ENCODE results near the gene EXTL1.
A peak's percentile ranks its signal among the peaks of the same experiment; 100 is the strongest.

Gene EXTL1

DNA sequence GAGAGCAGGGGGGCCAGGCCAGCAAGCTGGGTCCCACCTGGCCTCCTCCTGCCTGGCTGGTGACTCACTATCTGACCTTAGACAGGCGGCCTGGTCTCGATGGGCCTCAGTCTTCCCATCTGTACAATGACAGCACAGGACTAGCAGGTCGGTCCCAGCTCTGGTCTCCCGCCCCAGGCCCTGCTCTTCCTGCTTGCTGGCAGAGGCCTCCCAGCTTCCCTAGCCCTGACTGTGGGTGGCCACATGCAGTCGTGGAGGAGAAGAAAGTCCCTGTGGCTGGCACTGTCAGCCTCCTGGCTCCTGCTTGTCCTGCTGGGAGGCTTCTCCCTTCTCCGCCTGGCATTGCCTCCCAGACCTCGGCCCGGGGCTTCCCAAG is 817 bp downstream of the EXTL1 start:
- no peaks in the 10 kb centered on the region for H3K9me3 ChIP-seq
- no peaks in the 10 kb centered on the region for H3K27me3 ChIP-seq (ENCODE audit: low read depth)
- in situ Hi-C loops (cut with MboI; ENCODE audit: low sequenced_read_pairs), result no loop called here
- no peak overlapping the region for H3K4me3 ChIP-seq
- H3K4me1 ChIP-seq, result peaks cover 7% of the 10 kb centered on the region
- H3K36me3 ChIP-seq (replicated peaks), result no peaks in the 10 kb centered on the region
- no peak for DNase-seq (ENCODE audit: low spot score in 2 of 2)

DNA sequence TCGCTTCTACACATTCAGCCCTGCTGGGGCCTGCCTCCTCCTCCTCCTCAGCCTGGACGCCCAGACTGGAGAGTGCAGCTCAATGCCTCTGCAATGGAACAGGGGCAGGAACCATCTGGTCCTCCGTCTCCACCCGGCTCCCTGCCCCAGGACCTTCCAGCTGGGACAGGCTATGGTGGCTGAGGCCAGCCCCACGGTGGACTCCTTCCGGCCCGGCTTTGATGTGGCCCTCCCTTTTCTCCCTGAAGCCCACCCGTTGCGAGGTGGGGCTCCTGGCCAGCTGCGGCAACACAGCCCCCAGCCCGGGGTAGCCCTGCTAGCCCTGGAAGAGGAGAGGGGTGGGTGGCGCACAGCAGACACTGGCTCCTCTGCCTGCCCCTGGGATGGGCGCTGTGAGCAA is 1.4 kb downstream of the EXTL1 start:
- H3K4me3 ChIP-seq, result no peak overlapping the region
- peaks cover 7% of the 10 kb centered on the region for H3K4me1 ChIP-seq
- no peaks in the 10 kb centered on the region for H3K36me3 ChIP-seq (replicated peaks)
- H3K27me3 ChIP-seq (ENCODE audit: low read depth), result no peaks in the 10 kb centered on the region
- no peak for DNase-seq (ENCODE audit: low spot score in 2 of 2)
- in situ Hi-C loops (cut with MboI; ENCODE audit: low sequenced_read_pairs), result no loop called here
- H3K9me3 ChIP-seq, result no peaks in the 10 kb centered on the region

DNA sequence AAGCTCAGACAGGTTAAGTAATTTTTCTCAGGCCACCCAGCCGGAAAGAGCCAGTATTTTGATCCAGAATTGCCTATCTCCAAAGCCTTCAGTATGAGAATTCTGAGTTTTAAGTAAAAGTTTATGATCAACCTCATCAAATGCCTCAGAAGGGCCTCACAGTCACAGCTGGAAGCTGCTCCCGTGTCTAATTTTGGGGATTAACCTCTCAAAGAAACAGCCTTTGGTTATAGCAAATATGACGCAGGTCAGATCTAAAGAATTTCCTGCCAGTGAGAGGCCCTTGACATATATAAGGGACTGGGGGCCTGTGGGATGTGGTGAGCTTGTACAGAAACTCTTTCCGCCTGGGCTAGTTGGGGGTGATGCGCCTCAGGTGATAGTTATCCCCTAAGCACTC is 2.3 kb downstream of the EXTL1 start:
- Histone ChIP-seq H3K36me3 (replicated peaks) (no peaks in the 10 kb centered on the region), H3K4me3 (no peak overlapping the region), H3K9me3 (no peaks in the 10 kb centered on the region), H3K27me3 (ENCODE audit: low read depth) (no peaks in the 10 kb centered on the region), H3K4me1 (peaks cover 7% of the 10 kb centered on the region)
- no peak for DNase-seq (ENCODE audit: low spot score in 2 of 2)
- in situ Hi-C loops (cut with MboI; ENCODE audit: low sequenced_read_pairs), result no loop called here

DNA sequence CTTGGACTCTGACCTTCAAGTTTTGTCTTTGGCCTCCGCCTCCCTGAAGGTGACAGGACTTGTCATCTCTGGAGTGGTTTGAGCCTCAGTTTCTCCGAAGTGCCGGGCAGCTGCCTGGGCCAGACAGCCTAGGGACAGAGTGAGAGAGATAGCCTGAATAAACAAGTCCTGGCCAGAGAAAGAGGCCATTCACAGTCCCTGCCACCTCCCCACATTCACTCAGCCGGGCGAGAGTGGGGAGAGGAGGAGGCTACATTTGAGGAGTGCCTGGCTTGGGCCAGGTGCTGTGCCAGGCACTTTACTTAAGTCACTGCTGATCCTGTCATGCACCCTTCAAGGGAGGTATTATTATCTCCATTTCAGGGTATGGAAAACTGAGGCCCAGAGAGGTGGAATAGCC is 3.5 kb downstream of the EXTL1 start:
- Histone ChIP-seq H3K4me3 (no peak overlapping the region), H3K9me3 (no peaks in the 10 kb centered on the region), H3K4me1 (peaks cover 7% of the 10 kb centered on the region), H3K27me3 (ENCODE audit: low read depth) (no peaks in the 10 kb centered on the region), H3K36me3 (replicated peaks) (no peaks in the 10 kb centered on the region)
- in situ Hi-C loops (cut with MboI; ENCODE audit: low sequenced_read_pairs), result no loop called here
- no peak for DNase-seq (ENCODE audit: low spot score in 2 of 2)

DNA sequence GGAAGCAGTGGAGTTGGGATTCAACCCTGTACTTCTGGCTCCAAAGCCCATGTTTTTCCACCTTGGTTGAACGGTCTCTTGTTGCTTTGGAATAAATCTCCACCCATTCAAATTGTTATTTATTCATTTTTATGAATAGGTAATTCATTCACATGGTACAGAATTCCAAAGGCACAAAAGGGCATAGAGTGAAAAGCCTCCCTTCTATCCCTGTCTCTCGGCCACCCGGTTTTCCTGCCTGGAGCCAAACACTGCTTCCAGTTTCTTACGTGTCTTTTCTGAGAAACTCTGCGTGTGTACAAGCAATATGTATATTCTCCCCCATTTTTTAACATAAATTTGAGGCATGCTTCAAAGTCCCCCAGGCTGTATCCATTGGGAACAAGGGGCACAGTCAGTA is 3.9 kb downstream of the EXTL1 start:
- no peaks in the 10 kb centered on the region for H3K36me3 ChIP-seq (replicated peaks)
- no peaks in the 10 kb centered on the region for H3K27me3 ChIP-seq (ENCODE audit: low read depth)
- peaks cover 7% of the 10 kb centered on the region for H3K4me1 ChIP-seq
- in situ Hi-C loops (cut with MboI; ENCODE audit: low sequenced_read_pairs), result no loop called here
- H3K4me3 ChIP-seq, result no peak overlapping the region
- no peaks in the 10 kb centered on the region for H3K9me3 ChIP-seq
- peak; percentile 34 to 47 for DNase-seq (ENCODE audit: low spot score in 2 of 2)

DNA sequence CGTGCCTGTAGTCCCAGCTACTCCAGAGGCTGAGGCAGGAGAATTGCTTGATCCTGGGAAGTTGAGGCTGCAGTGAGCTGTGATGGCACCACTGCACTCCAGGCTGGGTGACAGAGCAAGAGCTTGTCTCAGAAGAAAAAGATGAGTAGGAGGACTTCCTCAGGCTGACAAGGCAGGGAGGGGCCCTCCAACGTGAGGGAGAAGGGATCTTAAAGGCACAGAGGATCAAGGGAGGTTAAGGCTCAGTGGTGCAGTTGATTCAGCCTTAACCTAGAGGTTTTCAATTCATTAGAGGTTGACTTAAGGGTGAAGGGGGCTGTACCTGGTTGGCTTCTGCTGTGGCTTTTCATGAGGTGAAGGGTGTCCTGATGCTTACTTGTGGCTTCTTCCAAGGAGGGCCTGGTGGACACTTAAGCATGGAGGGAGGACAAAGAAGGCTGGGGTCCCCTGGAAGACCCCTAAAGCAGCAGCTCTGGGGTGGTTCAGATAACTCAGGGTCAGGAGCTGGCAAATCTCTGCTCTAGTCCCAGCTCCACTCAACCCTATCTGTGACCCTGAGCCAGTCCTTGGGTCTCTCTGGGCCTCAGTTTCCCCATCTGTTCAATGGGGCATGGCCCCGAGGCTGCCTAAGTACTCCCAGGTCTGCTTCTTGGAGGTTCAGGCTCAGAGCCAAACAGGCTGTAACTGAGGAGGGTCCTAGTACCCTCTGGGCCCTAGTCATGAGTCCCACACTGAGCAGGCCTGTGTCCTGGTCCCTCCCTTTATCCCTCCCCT is 6.3 kb downstream of the EXTL1 start:
- in situ Hi-C loops (cut with MboI; ENCODE audit: low sequenced_read_pairs), result no loop called here
- Histone ChIP-seq H3K36me3 (replicated peaks) (no peaks in the 10 kb centered on the region), H3K4me3 (no peak overlapping the region), H3K9me3 (no peaks in the 10 kb centered on the region), H3K27me3 (ENCODE audit: low read depth) (no peaks in the 10 kb centered on the region), H3K4me1 (peaks cover 7% of the 10 kb centered on the region)
- no peak for DNase-seq (ENCODE audit: low spot score in 2 of 2)

DNA sequence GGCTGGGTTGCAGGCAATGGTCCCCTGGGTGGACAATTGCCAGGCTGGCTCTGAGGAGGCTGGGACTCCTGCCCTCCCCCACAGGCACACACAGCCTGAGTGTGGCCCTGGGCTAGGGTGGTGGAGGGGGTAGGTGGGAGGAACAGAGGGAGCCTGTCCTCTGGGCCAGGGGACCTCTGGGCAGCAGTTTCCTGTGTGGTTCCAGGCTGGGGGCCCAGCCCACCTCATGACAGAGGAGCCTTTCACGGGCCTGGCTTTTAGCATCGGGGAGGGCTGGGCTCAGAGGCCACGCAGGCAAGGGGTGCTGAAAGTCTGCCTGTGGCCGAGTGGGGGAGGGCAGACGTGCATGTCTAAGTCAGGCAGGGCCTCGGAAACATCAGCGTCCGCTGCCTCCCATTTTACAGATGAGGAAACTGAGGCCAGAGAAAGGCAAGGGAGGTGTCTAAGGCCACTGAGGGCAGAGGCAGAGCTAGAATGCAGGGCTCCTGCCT is 7.0 kb downstream of the EXTL1 start:
- no peaks in the 10 kb centered on the region for H3K36me3 ChIP-seq (replicated peaks)
- H3K4me1 ChIP-seq, result peaks cover 7% of the 10 kb centered on the region
- DNase-seq (ENCODE audit: low spot score in 2 of 2), result no peak
- in situ Hi-C loops (cut with MboI; ENCODE audit: low sequenced_read_pairs), result no loop called here
- no peak overlapping the region for H3K4me3 ChIP-seq
- no peaks in the 10 kb centered on the region for H3K27me3 ChIP-seq (ENCODE audit: low read depth)
- H3K9me3 ChIP-seq, result no peaks in the 10 kb centered on the region

DNA sequence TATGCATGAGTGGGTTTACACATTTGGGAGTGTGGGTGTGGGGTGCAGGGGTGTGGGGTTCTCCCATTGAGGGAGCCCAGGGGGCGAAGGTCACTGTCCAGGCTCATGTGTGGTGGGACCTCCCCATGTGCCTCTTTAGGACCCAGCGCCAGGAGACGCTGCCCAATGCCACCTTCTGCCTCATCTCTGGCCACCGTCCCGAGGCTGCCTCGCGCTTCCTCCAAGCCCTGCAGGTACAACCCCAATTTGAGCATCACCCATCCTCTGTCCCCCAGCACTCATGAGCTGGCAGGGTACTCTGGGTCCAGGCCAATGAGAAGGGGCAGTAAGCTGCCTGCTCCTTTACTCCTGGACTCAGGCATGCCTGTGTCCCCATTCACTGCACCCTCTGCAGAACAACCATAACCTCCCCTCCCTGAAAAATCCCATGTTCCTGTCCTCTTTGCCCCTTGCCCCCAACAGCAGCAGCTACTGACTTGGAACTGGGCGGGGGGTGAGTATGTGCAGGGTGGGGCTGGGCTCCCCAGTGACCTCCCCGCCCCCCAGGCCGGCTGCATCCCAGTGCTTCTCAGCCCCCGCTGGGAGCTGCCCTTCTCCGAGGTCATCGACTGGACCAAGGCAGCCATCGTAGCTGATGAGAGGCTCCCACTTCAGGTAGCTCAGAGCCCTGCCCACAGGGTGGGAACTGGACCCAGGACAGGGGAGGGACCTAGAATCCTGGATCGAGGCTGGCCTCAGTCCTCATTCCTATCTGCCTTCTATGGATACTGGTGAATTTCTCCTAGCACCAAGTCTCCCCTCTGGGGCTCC is 7.7 kb downstream of the EXTL1 start:
- Histone ChIP-seq H3K9me3 (no peaks in the 10 kb centered on the region), H3K4me1 (peaks cover 8% of the 10 kb centered on the region), H3K27me3 (ENCODE audit: low read depth) (no peaks in the 10 kb centered on the region), H3K4me3 (no peak overlapping the region), H3K36me3 (replicated peaks) (no peaks in the 10 kb centered on the region)
- in situ Hi-C loops (cut with MboI; ENCODE audit: low sequenced_read_pairs), result no loop called here
- no peak for DNase-seq (ENCODE audit: low spot score in 2 of 2)

DNA sequence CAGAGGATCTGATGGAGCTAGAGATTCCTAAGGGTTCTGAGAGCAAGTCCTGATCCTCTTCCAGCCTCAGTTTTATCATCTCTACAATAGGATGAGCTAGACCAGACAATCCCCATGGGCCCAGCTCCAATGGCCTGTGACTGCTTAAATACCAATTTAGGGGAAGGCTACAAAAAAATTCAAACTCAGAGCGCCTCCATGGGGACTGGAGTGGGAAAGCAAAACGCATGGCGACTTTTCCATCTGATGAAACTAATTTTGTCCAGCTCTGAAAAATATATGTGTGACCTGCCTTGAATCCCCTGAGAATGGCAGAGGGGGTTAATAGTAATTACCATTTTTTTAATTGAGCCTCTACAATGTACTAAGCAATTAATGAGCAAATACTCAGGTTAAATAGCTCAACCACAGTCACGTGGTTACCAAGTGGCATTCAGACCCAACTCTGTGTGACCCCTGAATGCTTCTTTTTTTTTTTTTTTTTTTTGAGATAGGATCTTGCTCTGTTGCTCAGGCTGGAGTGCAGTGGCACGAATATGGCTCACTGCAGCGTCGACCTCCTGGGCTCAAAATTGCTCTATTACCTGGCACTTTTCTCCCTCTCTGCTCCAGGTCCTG is 8.4 kb downstream of the EXTL1 start:
- no peak overlapping the region for H3K4me3 ChIP-seq
- H3K27me3 ChIP-seq (ENCODE audit: low read depth), result no peaks in the 10 kb centered on the region
- in situ Hi-C loops (cut with MboI; ENCODE audit: low sequenced_read_pairs), result no loop called here
- H3K9me3 ChIP-seq, result no peaks in the 10 kb centered on the region
- no peaks in the 10 kb centered on the region for H3K36me3 ChIP-seq (replicated peaks)
- no peak for DNase-seq (ENCODE audit: low spot score in 2 of 2)
- peaks cover 14% of the 10 kb centered on the region for H3K4me1 ChIP-seq

DNA sequence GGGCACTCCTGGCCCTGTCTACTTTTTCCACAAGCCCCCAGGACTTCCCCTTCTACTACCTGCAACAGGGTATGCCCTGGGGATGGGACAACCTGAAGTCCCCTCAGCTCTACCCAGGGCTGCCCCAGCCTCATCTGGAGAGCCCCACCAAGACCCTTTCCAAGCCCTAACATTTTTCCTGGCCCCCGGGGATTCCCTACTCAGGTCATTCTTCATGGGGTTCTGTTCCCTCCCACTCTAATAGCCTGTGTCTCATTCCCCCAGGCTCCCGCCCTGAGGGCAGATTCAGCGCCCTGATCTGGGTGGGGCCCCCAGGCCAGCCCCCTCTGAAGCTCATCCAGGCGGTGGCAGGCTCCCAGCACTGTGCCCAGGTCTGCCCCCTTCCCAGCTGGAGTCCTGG is 9.6 kb downstream of the EXTL1 start:
- in situ Hi-C loops (cut with MboI; ENCODE audit: low sequenced_read_pairs), result no loop called here
- no peak for DNase-seq (ENCODE audit: low spot score in 2 of 2)
- peaks cover 8% of the 10 kb centered on the region for H3K4me1 ChIP-seq
- no peaks in the 10 kb centered on the region for H3K36me3 ChIP-seq (replicated peaks)
- H3K4me3 ChIP-seq, result no peak overlapping the region
- H3K27me3 ChIP-seq (ENCODE audit: low read depth), result no peaks in the 10 kb centered on the region
- H3K9me3 ChIP-seq, result no peaks in the 10 kb centered on the region

DNA sequence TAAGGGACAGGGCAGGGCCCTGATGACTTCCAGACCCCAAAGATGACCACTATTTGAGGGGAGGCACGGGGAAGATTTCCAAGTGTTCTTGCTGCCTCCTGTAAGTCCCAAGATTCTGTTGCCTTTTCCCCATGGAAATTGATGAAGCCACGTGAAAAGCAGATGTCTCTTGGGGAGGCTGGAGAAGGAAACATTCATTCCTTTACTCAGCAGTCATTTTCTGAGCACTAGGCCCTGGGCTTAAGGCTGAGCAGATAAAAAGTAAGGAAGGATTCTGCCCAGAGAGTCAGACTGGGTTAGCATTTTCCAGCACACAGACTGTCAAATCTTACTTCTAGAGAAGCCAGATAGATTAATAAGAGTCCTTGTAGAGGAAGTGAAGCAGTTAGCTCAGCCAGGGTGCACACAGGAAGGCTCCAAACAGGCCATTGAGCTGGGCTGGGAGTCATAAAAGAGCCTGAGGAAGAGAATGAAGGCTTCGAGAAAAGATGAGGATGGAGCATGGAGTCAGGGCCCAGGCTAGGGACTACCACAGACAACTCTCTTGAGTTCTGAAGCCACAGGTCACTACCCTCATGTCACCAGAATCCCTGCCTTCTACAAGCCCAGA is 10.1 kb downstream of the EXTL1 start:
- H3K4me1 ChIP-seq, result peaks cover 11% of the 10 kb centered on the region
- DNase-seq (ENCODE audit: low spot score in 2 of 2), result no peak
- H3K27me3 ChIP-seq (ENCODE audit: low read depth), result no peaks in the 10 kb centered on the region
- H3K4me3 ChIP-seq, result no peak overlapping the region
- H3K36me3 ChIP-seq (replicated peaks), result no peaks in the 10 kb centered on the region
- no peaks in the 10 kb centered on the region for H3K9me3 ChIP-seq
- in situ Hi-C loops (cut with MboI; ENCODE audit: low sequenced_read_pairs), result no loop called here

DNA sequence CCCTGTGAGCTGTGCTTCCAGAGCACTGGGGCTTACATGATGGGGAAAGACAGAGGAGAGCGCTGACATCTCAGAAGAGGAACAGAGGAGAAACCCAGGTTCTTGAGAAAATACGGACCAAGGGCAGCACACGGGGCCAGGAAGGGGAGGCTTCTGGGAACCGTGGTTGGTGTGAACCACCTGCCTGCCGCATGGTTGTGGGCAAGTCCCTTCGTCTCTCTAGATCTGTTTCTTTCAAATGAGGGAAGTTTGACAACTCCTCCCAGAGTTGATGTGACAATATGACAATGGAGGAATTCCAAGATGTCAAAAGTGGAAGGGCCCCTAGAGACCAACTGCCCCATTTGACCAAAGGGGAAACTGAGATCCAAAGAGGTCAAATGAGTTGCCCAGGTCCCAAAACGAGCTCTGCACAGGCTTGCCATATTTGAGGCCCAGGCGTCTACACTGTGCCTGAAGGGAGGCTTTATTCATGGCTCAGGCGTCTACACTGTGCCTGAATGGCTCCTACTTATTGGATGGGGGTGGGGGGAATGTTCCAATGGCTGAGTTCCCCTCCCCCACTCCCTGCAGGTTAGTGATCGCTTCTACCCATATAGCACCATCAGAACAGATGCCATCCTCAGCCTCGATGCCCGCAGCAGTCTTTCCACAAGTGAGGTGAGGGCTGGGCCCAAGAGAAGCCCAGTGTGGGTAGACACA is 11.2 kb downstream of the EXTL1 start:
- in situ Hi-C loops (cut with MboI; ENCODE audit: low sequenced_read_pairs), result no loop called here
- H3K4me1 ChIP-seq, result peaks cover 11% of the 10 kb centered on the region
- no peak overlapping the region for H3K4me3 ChIP-seq
- H3K9me3 ChIP-seq, result no peaks in the 10 kb centered on the region
- H3K27me3 ChIP-seq (ENCODE audit: low read depth), result no peaks in the 10 kb centered on the region
- DNase-seq (ENCODE audit: low spot score in 2 of 2), result no peak
- H3K36me3 ChIP-seq (replicated peaks), result no peaks in the 10 kb centered on the region

DNA sequence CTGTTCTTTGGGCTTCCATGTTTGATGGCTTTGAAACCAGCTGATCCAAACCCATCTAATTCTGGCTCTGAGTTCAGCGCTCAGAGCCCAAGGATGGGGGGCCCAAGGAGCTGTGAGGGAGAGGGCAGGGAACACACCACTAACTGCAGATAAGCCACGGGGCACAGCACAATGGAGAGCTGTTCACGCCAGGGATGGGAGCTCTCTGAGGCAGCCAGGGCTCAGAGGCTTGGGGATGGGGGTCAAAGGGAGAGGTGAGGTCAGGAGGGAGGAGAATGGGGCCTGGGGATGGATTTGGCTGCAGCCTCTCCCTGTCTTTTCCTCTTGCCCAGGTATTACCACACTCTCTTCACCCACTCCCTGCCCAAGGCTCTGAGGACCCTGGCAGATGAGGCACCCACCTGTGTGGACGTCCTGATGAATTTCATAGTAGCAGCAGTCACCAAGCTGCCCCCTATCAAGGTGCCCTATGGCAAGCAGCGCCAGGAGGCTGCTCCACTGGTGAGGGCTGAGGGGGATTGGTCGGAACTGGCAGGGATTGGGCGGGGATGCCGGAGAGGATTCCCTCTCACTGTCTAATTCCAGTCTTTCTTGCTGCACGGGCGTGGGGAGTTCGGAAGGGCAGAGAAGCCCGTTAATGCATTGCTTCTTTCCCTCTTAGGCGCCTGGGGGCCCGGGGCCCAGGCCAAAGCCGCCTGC is 13.1 kb downstream of the EXTL1 start:
- in situ Hi-C loops (cut with MboI; ENCODE audit: low sequenced_read_pairs), result no loop called here
- H3K4me3 ChIP-seq, result peak overlapping the region; percentile 61
- H3K4me1 ChIP-seq, result peaks cover 11% of the 10 kb centered on the region
- H3K27me3 ChIP-seq (ENCODE audit: low read depth), result no peaks in the 10 kb centered on the region
- H3K9me3 ChIP-seq, result no peaks in the 10 kb centered on the region
- H3K36me3 ChIP-seq (replicated peaks), result no peaks in the 10 kb centered on the region
- peak in 1 of 2 experiments; percentile 36 for DNase-seq (ENCODE audit: low spot score in 2 of 2)

All from HAP-1 (cell line).